CD8-positive, alpha-beta memory T cell (primary cell): Measurements from ENCODE around the gene LMX1A. TPM values are rescaled to one million over a fixed set of nuclear protein-coding genes. Genes with fewer than 3 reads are reported as not detected.

Experiments used
- CTCF ChIA-PET: fragments of 350-600 bp; sonication (Branson Sonifier 250); formaldehyde crosslinking; loops from one replicate; lab custom pipeline; 2021; ENCODE audit warnings: antibody characterized with exemption; lab: Charles Lee
- POLR2A ChIA-PET: fragments of 350-600 bp; sonication (Branson Sonifier 250); formaldehyde crosslinking; loops from one replicate; lab custom pipeline; 2021; ENCODE audit warnings: antibody characterized with exemption; lab: Charles Lee
- DNase-seq, 5 donors: peaks; one replicate each; pipeline versions ENCODE4 v3.0.0 to v3.0.0-alpha.2; 2020 to 2022; ENCODE audit warnings: mixed read lengths in 1 of 5
- H3K27ac ChIP-seq: one replicate; pipeline ENCODE4 v1.7.0; 2013; ENCODE audit warnings: low read depth, mild to moderate bottlenecking, low read length, moderate library complexity
- H3K27me3 ChIP-seq: 2 replicates; pipeline ENCODE4 v1.7.0; 2013; ENCODE audit warnings: low read length, mild to moderate bottlenecking; ENCODE audit not compliant: insufficient read depth, poor library complexity, severe bottlenecking
- H3K36me3 ChIP-seq: 2 replicates; pipeline ENCODE4 v1.7.0; 2013; ENCODE audit warnings: mild to moderate bottlenecking, low read length, moderate library complexity; ENCODE audit not compliant: insufficient read depth
- H3K4me1 ChIP-seq: 2 replicates; pipeline ENCODE4 v1.7.0; 2013; ENCODE audit warnings: mild to moderate bottlenecking, low read length, moderate library complexity; ENCODE audit not compliant: insufficient read depth
- H3K4me3 ChIP-seq: 2 replicates; pipeline ENCODE4 v1.7.0; 2013; ENCODE audit warnings: mild to moderate bottlenecking, low read length
- H3K9me3 ChIP-seq: 2 replicates; pipeline ENCODE4 v1.7.0; 2013; ENCODE audit warnings: mild to moderate bottlenecking, low read length
- H3K27ac Mint-ChIP-seq, 8 donors: one replicate each; pipeline ENCODE4 v1.8.0; 2020 to 2021; ENCODE audit warnings: mixed read lengths in 8 of 8, mild to moderate bottlenecking in 6 of 8, inconsistent platforms in 3 of 8, moderate library complexity in 3 of 8
- H3K27me3 Mint-ChIP-seq, 2 donors: one replicate each; pipeline ENCODE4 v1.8.0; 2020 to 2021; ENCODE audit warnings: mixed read lengths in 2 of 2, mild to moderate bottlenecking in 1 of 2, moderate library complexity in 1 of 2
- H3K36me3 Mint-ChIP-seq, 3 donors: one replicate each; pipeline ENCODE4 v1.8.0; 2020 to 2021; ENCODE audit warnings: mixed read lengths in 3 of 3, inconsistent platforms in 1 of 3, mild to moderate bottlenecking in 1 of 3
- H3K4me1 Mint-ChIP-seq, 3 donors: one replicate each; pipeline ENCODE4 v1.8.0; 2020 to 2021; ENCODE audit warnings: mixed read lengths in 3 of 3, inconsistent platforms in 1 of 3, mild to moderate bottlenecking in 1 of 3
- H3K4me3 Mint-ChIP-seq, 7 donors: one replicate each; pipeline ENCODE4 v1.8.0; 2020 to 2021; ENCODE audit warnings: mixed read lengths in 7 of 7, mild to moderate bottlenecking in 6 of 7, moderate library complexity in 4 of 7, inconsistent platforms in 2 of 7
- H3K9me3 Mint-ChIP-seq, 5 donors: one replicate each; pipeline ENCODE4 v1.8.0; 2020 to 2022; ENCODE audit warnings: mixed read lengths in 5 of 5, mild to moderate bottlenecking in 3 of 5, moderate library complexity in 2 of 5, inconsistent platforms in 1 of 5
- polyA plus RNA-seq: library from polyadenylated mRNA; unstranded; fragments of 300-500 nt; fragmentation: Illumina TruSeq; gene quantifications from one replicate; pipeline ENCODE4 v1.2.3, GENCODE V29; 2021
- total RNA-seq, 2 experiments: library from RNA; stranded (reverse); gene quantifications; one replicate each; pipeline ENCODE4 v1.2.3, GENCODE V29; 2021

LMX1A gene
- total and polyA plus RNA-seq, 3 experiments from 2014 or later, result not detected

DNA sequence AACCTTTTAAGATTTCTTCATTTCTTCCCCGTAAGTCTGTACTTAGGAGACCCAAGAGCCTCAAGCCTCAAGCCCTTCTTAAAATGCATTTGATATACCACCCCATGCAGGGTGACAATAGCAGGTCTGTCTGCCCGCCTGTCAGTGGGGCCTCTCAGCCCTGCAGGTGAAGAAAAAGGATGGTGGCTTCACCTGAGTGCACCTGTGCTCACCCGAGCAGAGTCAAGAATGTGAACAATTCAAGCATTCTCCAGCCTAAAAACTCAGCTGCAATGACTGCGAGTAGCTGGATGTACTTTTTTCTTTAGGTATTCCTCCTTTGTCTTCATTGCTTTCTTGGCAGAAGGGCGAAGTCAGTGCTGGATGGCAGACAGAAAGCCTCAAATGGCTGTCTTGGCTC lies 203.3 kb downstream of the LMX1A start:
- POLR2A ChIA-PET, result no interaction called here

DNA sequence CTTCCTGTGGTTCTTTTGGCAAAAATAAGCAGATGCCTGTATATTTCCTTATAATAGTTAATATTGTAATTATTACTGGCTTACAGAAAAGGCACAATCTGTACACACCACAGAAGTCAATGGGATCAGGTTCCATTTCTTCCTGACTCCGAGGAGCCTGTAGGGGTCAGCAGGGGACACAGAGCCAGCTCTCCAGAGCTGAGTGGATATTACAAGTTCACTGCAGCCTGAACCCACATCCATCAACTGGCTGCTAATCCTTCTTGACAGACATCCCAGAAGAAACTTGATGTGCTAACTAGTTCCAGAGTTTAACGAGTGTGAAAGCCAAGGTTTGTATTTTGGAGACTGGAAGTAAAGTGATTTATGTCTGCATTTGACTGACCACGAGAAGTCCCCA lies 203.8 kb downstream of the LMX1A start:
- DNase-seq, result no peak
- H3K36me3 Mint-ChIP-seq, result no peaks in the 10 kb centered on the region
- Histone ChIP-seq H3K4me1 (no peaks in the 10 kb centered on the region), H3K9me3 (no peaks in the 10 kb centered on the region), H3K27me3 (no peaks in the 10 kb centered on the region), H3K4me3 (no peak overlapping the region), H3K27ac (no peak overlapping the region), H3K36me3 (no peaks in the 10 kb centered on the region)
- peaks cover 0 to 3% of the 10 kb centered on the region in 2 donors for H3K27me3 Mint-ChIP-seq
- POLR2A ChIA-PET, result no interaction called here
- CTCF ChIA-PET, result no interaction called here
- H3K4me1 Mint-ChIP-seq, result no peaks in the 10 kb centered on the region
- peaks cover 0 to 3% (median 0%) of the 10 kb centered on the region in 5 donors for H3K9me3 Mint-ChIP-seq
- no peak overlapping the region for H3K4me3 Mint-ChIP-seq
- H3K27ac Mint-ChIP-seq, result no peak overlapping the region

More for the DNA sequence above, 203.3 kb downstream of the LMX1A start:
- Histone ChIP-seq H3K27ac (no peak overlapping the region), H3K4me3 (no peak overlapping the region), H3K9me3 (no peaks in the 10 kb centered on the region), H3K27me3 (no peaks in the 10 kb centered on the region), H3K36me3 (no peaks in the 10 kb centered on the region), H3K4me1 (no peaks in the 10 kb centered on the region)
- Mint-ChIP-seq H3K36me3 (no peaks in the 10 kb centered on the region), H3K4me3 (no peak overlapping the region), H3K27me3 (peaks cover 0 to 3% of the 10 kb centered on the region in 2 donors), H3K4me1 (no peaks in the 10 kb centered on the region), H3K27ac (no peak overlapping the region), H3K9me3 (peaks cover 0 to 3% (median 0%) of the 10 kb centered on the region in 5 donors)
- no peak for DNase-seq
- CTCF ChIA-PET, result no interaction called here

DNA sequence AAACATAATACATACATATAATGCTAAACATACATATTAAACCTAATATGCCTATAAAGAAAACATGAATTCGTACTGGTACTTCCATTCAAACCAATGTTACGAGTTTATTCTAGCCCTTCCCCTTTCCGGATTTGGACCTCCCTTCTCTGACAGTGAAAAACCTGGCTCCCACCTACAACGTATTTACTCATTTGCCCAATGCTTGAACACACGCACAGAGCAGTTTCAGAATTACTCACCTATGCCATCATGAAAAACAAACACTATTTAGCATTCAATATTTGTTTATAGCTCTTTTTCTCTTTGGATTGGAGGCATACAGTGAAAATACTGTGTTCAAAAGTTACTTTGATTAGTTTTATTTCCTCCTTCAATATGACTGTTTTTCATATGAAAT lies 204.4 kb downstream of the LMX1A start:
- Histone ChIP-seq H3K27me3 (no peaks in the 10 kb centered on the region), H3K27ac (no peak overlapping the region), H3K9me3 (no peaks in the 10 kb centered on the region), H3K4me1 (no peaks in the 10 kb centered on the region), H3K36me3 (no peaks in the 10 kb centered on the region), H3K4me3 (no peak overlapping the region)
- peaks cover 0 to 3% of the 10 kb centered on the region in 2 donors for H3K27me3 Mint-ChIP-seq
- no peak overlapping the region for H3K4me3 Mint-ChIP-seq
- no peak for DNase-seq
- H3K4me1 Mint-ChIP-seq, result no peaks in the 10 kb centered on the region
- H3K9me3 Mint-ChIP-seq, result peaks cover 0 to 3% (median 0%) of the 10 kb centered on the region in 5 donors
- no peaks in the 10 kb centered on the region for H3K36me3 Mint-ChIP-seq
- ChIA-PET POLR2A (no interaction called here), CTCF (no interaction called here)
- no peak overlapping the region for H3K27ac Mint-ChIP-seq

Other genes with a start within 250 kb of the LMX1A start
- gene RXRG, start 88.4 kb upstream of the LMX1A start, total RNA-seq, result not detected
- not detected for gene RXRG, start 88.4 kb upstream of the LMX1A start, polyA plus RNA-seq
- gene LRRC52, start 187.3 kb upstream of the LMX1A start, total RNA-seq, result not detected
- gene LRRC52, start 187.3 kb upstream of the LMX1A start, polyA plus RNA-seq, result not detected